Eye (tissue), 1 donor: ENCODE measurements around the gene NAGK.
"Not testable (repeated sequence)": the region's sequence is repeated elsewhere in the genome, so short reads cannot be mapped to it uniquely, and the experiment has no call there.

Experiments used
- DNase-seq: peaks from one replicate; pipeline ENCODE4 v3.0.0-alpha.2; 2015

NAGK gene

GRCh38 chr2:71068218-71069035 lies at the start of gene NAGK:
Gene NAGK (plus strand): TSS chr2:71068648. CDS start chr2:71068684, 36 bp downstream.
- peak; percentile 99 for DNase-seq

- not testable (repeated sequence) for DNase-seq
Observed at GRCh38 chr2:71019989-71020388, 48.5 kb upstream of the NAGK start.

- DNase-seq, result not testable (repeated sequence)
Observed at GRCh38 chr2:71021394-71021793, 47.1 kb upstream of the NAGK start.

DNA sequence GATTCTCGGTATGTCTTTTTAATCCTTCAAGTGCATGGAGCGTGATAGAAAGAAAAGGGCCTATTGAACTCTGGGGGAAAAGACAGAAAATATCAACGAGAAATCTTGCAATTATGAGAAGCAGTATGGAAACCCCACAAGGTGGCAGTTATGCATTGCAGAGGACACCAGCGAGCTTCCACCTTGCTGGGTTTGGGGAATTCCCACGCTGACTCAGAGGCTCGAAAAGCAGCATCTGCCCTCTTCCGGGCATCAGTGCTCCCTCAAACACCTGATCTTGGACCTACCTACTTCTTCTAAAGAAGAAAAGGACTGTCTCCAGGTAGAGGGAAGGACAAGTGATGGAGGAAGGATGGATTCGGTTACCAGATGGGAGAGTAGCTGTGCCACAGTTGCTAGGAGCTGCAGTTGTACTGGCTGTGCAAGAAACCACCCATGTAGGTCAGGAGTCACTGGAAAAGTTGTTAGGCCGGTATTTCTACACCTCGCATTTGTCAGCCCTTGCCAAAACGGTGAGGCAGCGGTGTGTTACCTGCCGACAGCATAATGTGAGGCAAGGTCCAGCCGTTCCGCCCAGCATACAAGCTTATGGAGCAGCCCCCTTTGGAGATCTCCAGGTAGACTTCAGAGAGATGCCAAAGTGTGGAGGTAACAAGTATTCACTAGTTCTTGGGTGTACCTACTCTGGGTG lies 44.8 kb upstream of the NAGK start:
- DNase-seq, result not testable (repeated sequence)

- not testable (repeated sequence) for DNase-seq
Observed at GRCh38 chr2:71036296-71036695, 32.2 kb upstream of the NAGK start.

DNA sequence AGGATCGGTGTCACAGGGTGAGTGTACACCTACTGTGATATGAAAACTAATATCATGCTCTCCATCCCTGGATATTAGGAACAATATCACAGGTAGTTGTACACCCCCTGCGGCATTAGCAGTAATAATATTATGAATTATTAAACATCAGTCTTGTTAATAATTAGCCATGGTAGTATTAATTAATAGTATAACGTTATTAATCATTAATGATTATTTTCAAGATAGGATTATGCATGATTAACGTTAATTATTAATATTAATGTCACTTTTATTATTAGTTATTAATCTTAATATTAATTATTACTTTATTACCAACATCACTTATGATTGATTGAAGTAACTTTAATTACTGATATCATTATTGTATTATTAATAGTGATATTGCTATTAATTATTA lies 26.2 kb upstream of the NAGK start:
- no peak for DNase-seq

GRCh38 chr2:71043531-71044407 lies 24.7 kb upstream of the NAGK start:
- no peak for DNase-seq

GRCh38 chr2:71045151-71045550 lies 23.3 kb upstream of the NAGK start:
- DNase-seq, result no peak

DNA sequence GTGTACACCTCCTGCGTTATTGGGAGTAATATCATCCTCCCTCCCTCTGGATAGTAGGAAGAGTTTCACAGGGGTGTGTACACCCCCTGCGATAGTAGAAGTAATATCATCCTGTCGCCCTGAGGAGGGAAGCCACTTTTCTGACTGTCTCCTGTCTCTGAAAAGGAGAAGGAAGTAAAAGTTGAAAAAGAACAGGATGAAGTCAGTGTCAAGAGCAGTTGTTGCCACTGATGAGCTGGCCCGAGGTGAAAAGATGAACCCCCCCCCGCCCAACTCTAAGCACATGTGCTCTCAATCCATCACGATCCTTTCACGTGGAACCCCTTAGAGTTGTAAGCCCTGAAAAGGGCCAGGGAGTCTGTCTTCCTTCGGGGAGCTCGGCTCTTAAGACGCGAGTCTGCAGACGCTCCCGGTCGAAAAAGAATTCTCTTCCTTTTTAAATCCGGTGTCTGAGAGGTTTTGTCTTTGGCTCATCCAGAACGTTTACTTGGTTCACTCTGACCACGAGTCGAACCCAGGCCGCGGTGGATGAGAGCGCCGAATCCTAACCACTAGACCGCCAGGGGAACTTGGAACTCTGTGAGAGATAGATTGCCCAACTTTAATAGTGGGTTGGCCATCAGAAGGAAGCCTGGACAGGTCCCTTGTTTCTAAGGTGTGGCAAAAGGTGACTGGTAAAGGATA lies 22.4 kb upstream of the NAGK start:
- DNase-seq, result no peak

DNA sequence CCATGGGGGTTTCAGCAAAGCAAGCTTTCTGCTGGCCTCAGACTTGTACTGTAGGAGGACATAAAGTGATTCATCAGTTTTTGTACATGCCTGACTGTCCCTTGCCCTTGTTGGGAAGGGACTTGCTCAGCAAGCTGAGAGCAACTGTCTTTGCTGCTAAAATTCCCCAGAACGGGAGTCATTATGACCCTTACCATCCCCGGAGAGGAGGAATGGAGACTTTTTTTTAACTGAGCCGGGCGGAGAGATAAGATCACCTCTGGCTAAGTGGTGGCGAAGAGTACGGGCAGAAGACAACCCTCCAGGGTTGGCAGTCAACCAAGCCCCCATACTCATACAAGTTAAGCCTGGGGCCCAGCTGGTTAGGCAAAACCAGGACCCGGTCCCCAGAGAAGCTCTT lies 20.4 kb upstream of the NAGK start:
- DNase-seq, result no peak

DNA sequence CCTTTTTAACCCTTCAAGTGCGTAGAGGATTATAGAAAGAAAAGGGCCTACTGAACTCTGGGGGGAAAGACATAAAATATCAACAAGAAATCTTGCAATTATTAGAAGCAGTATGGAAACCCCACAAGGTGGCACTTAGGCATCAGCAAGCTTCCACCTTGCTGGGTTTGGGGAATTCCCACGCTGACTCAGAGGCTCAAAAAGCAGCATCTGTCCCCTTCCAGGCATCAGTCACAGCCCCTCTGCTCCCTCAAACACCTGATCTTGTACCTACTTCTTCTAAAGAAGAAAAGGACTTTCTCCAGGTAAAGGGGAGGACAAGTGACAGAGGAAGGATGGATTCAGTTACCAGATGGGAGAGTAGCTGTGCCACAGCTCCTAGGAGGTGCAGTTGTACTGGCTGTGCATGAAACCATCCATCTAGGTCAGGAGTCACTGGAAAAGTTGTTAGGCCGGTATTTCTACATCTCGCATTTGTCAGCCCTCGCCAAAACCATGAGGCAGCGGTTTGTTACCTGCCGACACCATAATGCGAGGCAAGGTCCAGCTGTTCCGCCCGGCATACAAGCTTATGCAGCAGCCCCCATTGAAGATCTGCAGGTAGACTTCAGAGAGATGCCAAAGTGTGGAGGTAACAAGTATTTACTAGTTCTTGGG lies 18.6 kb upstream of the NAGK start:
- DNase-seq, result not testable (repeated sequence)

GRCh38 chr2:71055206-71055740 lies 13.2 kb upstream of the NAGK start:
- DNase-seq, result not testable (repeated sequence)

DNA sequence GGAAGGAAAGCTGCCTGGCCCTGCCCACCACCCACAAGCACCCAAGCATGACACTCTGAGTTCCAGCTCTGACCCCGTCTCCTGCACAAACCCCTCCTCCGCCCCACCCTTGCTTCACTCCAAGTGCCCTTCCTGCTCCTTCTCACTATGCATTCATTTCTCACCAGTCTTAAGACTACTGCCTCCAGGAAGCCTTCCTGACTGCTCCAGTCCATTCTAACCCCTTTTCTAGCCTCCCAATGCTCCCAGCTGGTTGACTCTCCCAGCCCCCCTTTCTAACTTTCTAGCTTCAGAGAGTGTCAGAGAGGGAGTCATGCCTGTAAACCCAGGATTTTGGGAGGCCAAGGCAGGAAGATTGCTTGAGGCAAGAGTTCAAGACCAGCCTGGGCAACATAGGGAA lies 8.2 kb upstream of the NAGK start:
- DNase-seq, result no peak

DNA sequence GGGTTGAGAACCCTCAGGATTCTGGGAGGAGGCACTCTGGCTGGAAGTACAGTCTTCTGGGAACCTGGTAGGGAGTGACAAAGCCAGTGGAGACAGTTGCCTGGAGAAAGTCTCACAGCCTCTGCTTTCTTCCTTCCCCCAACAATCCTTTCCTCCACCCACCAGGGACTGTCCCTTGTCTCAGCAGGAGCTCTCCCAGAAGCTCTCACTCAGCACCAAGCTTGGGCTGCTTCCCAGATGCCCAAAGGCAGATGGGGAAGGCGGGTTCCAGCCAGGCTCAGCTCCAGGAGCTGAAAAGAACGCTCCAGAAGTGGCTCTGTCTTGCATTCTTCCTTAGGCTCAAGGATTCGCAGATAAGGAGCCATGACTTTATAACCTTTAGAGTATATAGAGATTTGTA lies 7.6 kb upstream of the NAGK start:
- no peak for DNase-seq

DNA sequence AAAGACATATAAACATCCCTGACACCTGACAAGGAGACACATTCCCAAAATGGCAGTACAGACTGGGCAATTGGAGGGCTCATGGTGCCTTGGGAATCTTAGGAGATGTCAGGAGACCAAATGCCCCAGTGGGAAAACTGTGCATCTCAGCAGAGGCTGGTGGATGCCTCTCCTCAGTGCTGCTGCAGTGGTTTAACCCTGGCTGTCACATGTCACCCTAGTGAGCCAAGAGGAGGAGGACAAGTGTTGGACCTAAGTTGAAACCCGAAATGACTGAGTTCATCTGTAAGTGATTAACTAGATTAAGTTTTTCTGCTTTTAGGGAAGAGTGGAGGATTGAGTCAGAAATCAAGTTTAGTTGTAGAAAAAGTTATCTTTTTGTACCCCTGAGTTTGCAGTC lies 5.2 kb upstream of the NAGK start:
- no peak for DNase-seq

GRCh38 chr2:71064110-71064611 lies 4.3 kb upstream of the NAGK start:
- DNase-seq, result no peak

GRCh38 chr2:71064754-71065621 lies 3.5 kb upstream of the NAGK start:
- DNase-seq, result no peak

GRCh38 chr2:71066856-71067255 lies 1.6 kb upstream of the NAGK start:
- no peak for DNase-seq

GRCh38 chr2:71067567-71068217 lies 756 bp upstream of the NAGK start:
- no peak for DNase-seq

GRCh38 chr2:71069376-71069775 lies 928 bp downstream of the NAGK start:
- DNase-seq, result no peak
